IPS DF 6.9 (cell line): ENCODE results near the gene USP49.

Experiments used
- DNase-seq: peaks from one replicate; pipeline ENCODE4 v3.0.0-alpha.2; 2013; ENCODE audit warnings: low read depth, low spot score
- H3K27ac ChIP-seq: one replicate; pipeline ENCODE4 v1.5.1; 2013; ENCODE audit warnings: low read length, control low read depth
- H3K27me3 ChIP-seq: 2 replicates; pipeline ENCODE4 v1.6.1; 2013; ENCODE audit warnings: mild to moderate bottlenecking, low read length; ENCODE audit not compliant: control insufficient read depth, insufficient read depth
- H3K36me3 ChIP-seq: 2 replicates; pipeline ENCODE4 v1.6.1; 2013; ENCODE audit warnings: low read length; ENCODE audit not compliant: control insufficient read depth, insufficient read depth
- H3K4me1 ChIP-seq: 2 replicates; pipeline ENCODE4 v1.6.1; 2013; ENCODE audit warnings: low read length; ENCODE audit not compliant: control insufficient read depth, insufficient read depth
- H3K4me3 ChIP-seq: 2 replicates; pipeline ENCODE4 v1.5.1; 2013; ENCODE audit warnings: mild to moderate bottlenecking, low read length
- H3K9me3 ChIP-seq: 2 replicates; pipeline ENCODE4 v1.6.1; 2013; ENCODE audit warnings: low read length, inconsistent platforms; ENCODE audit not compliant: control insufficient read depth, insufficient read depth
- WGBS: extraction: QIAGEN DNeasy Blood & Tissue Kit; methylation state at CpG from one replicate; pipeline ENCODE4 v1.1.7; 2013; ENCODE audit warnings: mixed read lengths, missing lambda C conversion rate; ENCODE audit not compliant: insufficient read length, insufficient coverage; 5-methylcytosine and 5-hydroxymethylcytosine counted together

Gene USP49

GRCh38 chr6:41757271-41757670, 137.9 kb downstream of the USP49 start:
- Histone ChIP-seq H3K27me3 (no peaks in the 10 kb centered on the region; the same call in 1 of the 2 replicates), H3K4me3 (no peak overlapping the region), H3K4me1 (no peaks in the 10 kb centered on the region), H3K36me3 (no peaks in the 10 kb centered on the region), H3K9me3 (no peaks in the 10 kb centered on the region), H3K27ac (no peak overlapping the region)
- no CpG with 5 or more reads among the region's 6 CpGs for WGBS
- DNase-seq = no peak

GRCh38 chr6:41756354-41756753, 138.8 kb downstream of the USP49 start:
- no peaks in the 10 kb centered on the region; the same call in 1 of the 2 replicates for H3K27me3 ChIP-seq
- H3K4me1 ChIP-seq = no peaks in the 10 kb centered on the region
- H3K4me3 ChIP-seq = no peak overlapping the region
- H3K36me3 ChIP-seq = no peaks in the 10 kb centered on the region
- H3K9me3 ChIP-seq = no peaks in the 10 kb centered on the region
- DNase-seq = no peak
- WGBS = no CpG with 5 or more reads among the region's 13 CpGs
- H3K27ac ChIP-seq = no peak overlapping the region

GRCh38 chr6:41755895-41756294, 139.3 kb downstream of the USP49 start:
- no peak for DNase-seq
- H3K9me3 ChIP-seq = no peaks in the 10 kb centered on the region
- H3K27me3 ChIP-seq = no peaks in the 10 kb centered on the region
- no peaks in the 10 kb centered on the region for H3K4me1 ChIP-seq
- no peak overlapping the region for H3K4me3 ChIP-seq
- no peak overlapping the region for H3K27ac ChIP-seq
- no CpG with 5 or more reads among the region's 4 CpGs for WGBS
- H3K36me3 ChIP-seq = no peaks in the 10 kb centered on the region

- H3K27ac ChIP-seq = no peak overlapping the region
- H3K4me3 ChIP-seq = no peak overlapping the region
- H3K4me1 ChIP-seq = no peaks in the 10 kb centered on the region
- DNase-seq = no peak
- H3K36me3 ChIP-seq = no peaks in the 10 kb centered on the region
- no CpG with 5 or more reads among the region's 3 CpGs for WGBS
- H3K27me3 ChIP-seq = no peaks in the 10 kb centered on the region
- no peaks in the 10 kb centered on the region for H3K9me3 ChIP-seq
These were observed 144.8 kb downstream of the USP49 start for GRCh38 chr6:41750374-41750773.

- Histone ChIP-seq H3K4me3 (no peak overlapping the region), H3K36me3 (no peaks in the 10 kb centered on the region), H3K9me3 (no peaks in the 10 kb centered on the region), H3K27ac (no peak overlapping the region), H3K4me1 (no peaks in the 10 kb centered on the region), H3K27me3 (no peaks in the 10 kb centered on the region)
- no CpG with 5 or more reads among the region's 3 CpGs for WGBS
- DNase-seq = no peak
These were observed 146.6 kb downstream of the USP49 start for GRCh38 chr6:41748542-41748941.

GRCh38 chr6:41748102-41748477, 147.1 kb downstream of the USP49 start:
- Histone ChIP-seq H3K27ac (no peak overlapping the region), H3K36me3 (no peaks in the 10 kb centered on the region), H3K4me1 (no peaks in the 10 kb centered on the region), H3K9me3 (no peaks in the 10 kb centered on the region), H3K27me3 (no peaks in the 10 kb centered on the region), H3K4me3 (no peak overlapping the region)
- DNase-seq = no peak
- WGBS = no CpG with 5 or more reads among the region's 6 CpGs

- Histone ChIP-seq H3K27me3 (no peaks in the 10 kb centered on the region), H3K27ac (no peak within 1 kb of the TSS), H3K36me3 (no peaks in the 10 kb centered on the region), H3K4me1 (no peaks in the 10 kb centered on the region), H3K9me3 (no peaks in the 10 kb centered on the region), H3K4me3 (no peak within 1 kb of the TSS)
- no CpG with 5 or more reads among the region's 15 CpGs for whole genome bisulfite sequencing
- no peak for DNase-seq
These were observed 147.7 kb downstream of the USP49 start, which contains the start of gene PGC for GRCh38 chr6:41747256-41748101. Gene PGC (minus strand): TSS chr6:41747397. CDS start chr6:41747334, 63 bp downstream.

GRCh38 chr6:41746107-41746506, 149.1 kb downstream of the USP49 start:
- no peaks in the 10 kb centered on the region for H3K4me1 ChIP-seq
- no peak overlapping the region for H3K27ac ChIP-seq
- H3K4me3 ChIP-seq = no peak overlapping the region
- DNase-seq = no peak
- H3K9me3 ChIP-seq = no peaks in the 10 kb centered on the region
- H3K36me3 ChIP-seq = no peaks in the 10 kb centered on the region
- H3K27me3 ChIP-seq = no peaks in the 10 kb centered on the region
- WGBS = no CpG with 5 or more reads among the region's 10 CpGs

- no CpG with 5 or more reads among the region's 7 CpGs for WGBS
- DNase-seq = no peak
- H3K27me3 ChIP-seq = no peaks in the 10 kb centered on the region
- no peaks in the 10 kb centered on the region for H3K4me1 ChIP-seq
- no peaks in the 10 kb centered on the region for H3K36me3 ChIP-seq
- H3K27ac ChIP-seq = no peak overlapping the region
- no peak overlapping the region for H3K4me3 ChIP-seq
- H3K9me3 ChIP-seq = no peaks in the 10 kb centered on the region
These were observed 150.9 kb downstream of the USP49 start for GRCh38 chr6:41744236-41744787.

- no peak overlapping the region for H3K4me3 ChIP-seq
- no peak overlapping the region for H3K27ac ChIP-seq
- no peaks in the 10 kb centered on the region for H3K4me1 ChIP-seq
- no peaks in the 10 kb centered on the region for H3K27me3 ChIP-seq
- H3K36me3 ChIP-seq = no peaks in the 10 kb centered on the region
- no peaks in the 10 kb centered on the region for H3K9me3 ChIP-seq
- DNase-seq = no peak
- WGBS = no CpG with 5 or more reads among the region's 6 CpGs
These were observed 151.6 kb downstream of the USP49 start for GRCh38 chr6:41743406-41744235.
